Fibroblast of villous mesenchyme (primary cell): Measurements from ENCODE around the gene SENP1. TPM values are rescaled to one million over a fixed set of nuclear protein-coding genes. Genes with fewer than 3 reads are reported as not detected.

Source experiments
- DNase-seq: peaks from one replicate; pipeline ENCODE4 v3.0.0-alpha.2; 2010; ENCODE audit warnings: low read depth
- H3K4me3 ChIP-seq: 2 replicates; pipeline ENCODE4 v1.5.1; 2011; ENCODE audit warnings: low read depth, mild to moderate bottlenecking, low read length
- total RNA-seq: library from RNA; depleted of rRNA; stranded (reverse); fragments of >200 nt; gene quantifications from 2 replicates; pipeline ENCODE4 v1.2.3, GENCODE V29; 2012
- TF ChIP-seq, protein P1 (sequence below): IDR thresholded peaks from 2 replicates; pipeline ENCODE4 v1.5.1; 2012; ENCODE audit warnings: low read depth, mild to moderate bottlenecking, low read length; ENCODE audit not compliant: insufficient read depth

Gene SENP1
- total RNA-seq, 1 donor: 35.8 TPM

DNA sequence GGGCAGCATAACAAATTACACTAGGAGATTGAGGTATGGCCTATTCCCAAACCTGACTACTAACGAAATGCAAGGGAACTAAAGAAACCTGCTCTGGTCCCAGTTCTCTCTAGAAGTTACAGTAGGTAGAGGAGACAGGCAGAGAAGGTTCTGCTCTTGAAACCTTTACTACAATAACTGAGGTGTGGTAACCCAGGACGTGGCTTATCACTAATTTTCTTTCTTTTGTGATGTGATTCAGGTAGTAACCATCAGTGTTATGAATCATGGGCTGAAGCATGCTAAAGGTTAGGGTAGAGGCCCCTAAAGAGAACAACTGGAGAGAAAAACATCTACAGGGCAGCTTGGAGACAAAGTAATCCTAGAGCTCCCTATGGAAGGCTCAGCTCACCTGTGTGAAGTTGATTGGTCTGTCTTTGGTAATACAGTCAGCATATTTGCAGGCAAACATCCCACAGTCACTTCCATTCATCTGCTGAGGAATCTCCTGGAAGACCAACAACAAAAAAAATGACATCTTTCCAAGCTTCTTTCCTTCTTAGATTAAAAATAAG lies 59.8 kb downstream of the SENP1 start:
- H3K4me3 ChIP-seq: no peak overlapping the region
- DNase-seq: no peak
- TF ChIP-seq, protein P1, sequence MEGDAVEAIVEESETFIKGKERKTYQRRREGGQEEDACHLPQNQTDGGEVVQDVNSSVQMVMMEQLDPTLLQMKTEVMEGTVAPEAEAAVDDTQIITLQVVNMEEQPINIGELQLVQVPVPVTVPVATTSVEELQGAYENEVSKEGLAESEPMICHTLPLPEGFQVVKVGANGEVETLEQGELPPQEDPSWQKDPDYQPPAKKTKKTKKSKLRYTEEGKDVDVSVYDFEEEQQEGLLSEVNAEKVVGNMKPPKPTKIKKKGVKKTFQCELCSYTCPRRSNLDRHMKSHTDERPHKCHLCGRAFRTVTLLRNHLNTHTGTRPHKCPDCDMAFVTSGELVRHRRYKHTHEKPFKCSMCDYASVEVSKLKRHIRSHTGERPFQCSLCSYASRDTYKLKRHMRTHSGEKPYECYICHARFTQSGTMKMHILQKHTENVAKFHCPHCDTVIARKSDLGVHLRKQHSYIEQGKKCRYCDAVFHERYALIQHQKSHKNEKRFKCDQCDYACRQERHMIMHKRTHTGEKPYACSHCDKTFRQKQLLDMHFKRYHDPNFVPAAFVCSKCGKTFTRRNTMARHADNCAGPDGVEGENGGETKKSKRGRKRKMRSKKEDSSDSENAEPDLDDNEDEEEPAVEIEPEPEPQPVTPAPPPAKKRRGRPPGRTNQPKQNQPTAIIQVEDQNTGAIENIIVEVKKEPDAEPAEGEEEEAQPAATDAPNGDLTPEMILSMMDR: no peak

DNA sequence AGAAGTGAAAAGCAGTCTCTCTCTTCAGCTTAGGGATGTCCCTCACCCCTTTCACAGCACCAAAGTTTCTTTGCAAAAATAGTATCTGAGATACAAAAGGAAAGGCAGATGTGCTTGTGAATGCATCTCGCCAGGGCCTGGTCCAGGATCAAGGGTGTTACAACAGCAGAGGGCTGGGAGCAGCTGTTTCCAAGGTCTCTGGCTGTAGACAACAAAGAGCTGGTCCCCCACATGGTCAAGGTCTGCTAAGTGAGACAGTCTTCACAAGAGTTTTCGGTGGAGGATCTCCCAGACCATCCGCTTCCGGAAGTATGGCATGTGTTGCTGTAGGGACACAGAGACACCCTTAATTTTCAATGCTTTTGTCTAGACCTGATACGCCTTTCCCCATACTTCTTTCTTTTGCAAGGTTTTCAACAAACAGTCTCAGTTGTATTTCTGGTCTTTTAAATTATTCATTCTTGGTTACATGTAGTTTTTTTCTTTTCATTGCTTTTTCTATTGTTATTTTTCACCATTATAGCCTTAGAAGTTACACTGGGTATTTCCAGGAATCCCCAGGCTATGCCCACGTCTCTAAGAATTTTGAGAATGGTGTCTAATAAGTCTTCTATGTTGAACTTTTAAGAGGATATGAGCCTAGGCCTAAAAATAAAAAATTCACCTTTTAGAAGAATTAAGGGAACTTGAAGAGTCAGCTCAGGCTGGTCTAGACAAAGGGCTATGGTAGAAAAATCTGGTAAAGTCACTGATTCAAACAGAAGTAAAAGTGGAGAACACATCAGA lies 60.6 kb downstream of the SENP1 start:
- H3K4me3 ChIP-seq: no peak overlapping the region
- TF ChIP-seq, protein P1: no peak

DNA sequence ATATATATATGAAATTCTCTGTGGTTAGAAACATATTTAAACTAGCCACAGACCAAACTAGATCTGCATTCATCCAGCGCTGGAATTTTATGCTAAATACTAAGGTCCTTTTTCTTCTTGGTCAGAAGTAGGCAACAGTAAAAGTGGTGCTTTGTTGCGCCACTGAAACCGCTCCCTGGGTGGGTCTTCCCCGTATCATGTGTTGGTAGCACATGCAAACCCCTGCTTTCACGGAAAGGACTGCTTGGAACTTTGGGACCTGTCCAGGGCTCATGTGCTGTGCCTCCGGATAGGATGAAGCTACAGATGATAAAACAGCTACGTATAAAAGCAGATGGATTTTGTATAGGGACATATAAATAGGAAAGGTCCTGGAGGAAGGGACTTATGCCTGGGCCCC lies 61.5 kb downstream of the SENP1 start:
- TF ChIP-seq, protein P1: no peak

More for the DNA sequence above, 60.6 kb downstream of the SENP1 start:
- no peak for DNase-seq

DNA sequence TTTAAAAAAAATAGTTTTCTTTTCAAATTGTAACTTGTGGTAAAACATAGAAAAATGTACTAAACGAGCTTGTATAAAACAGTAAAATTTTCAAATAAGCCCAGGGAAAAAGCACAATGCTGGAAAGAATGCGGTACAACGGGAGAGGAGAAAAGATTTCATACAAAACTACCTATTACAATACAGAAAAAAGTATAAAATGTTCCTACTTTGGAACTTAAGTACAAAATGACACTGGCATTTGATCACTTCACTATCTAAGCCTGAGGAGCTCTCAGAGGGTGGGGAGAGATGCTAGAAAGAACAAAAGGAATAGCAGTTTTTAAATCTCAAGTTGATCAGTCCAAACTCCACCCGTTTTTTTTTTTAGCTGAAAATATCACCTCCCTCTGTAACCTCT lies 62.1 kb downstream of the SENP1 start:
- TF ChIP-seq, protein P1: no peak
- H3K4me3 ChIP-seq: no peak overlapping the region
- no peak for DNase-seq

More for the DNA sequence above, 61.5 kb downstream of the SENP1 start:
- no peak for DNase-seq
- no peak overlapping the region for H3K4me3 ChIP-seq

DNA sequence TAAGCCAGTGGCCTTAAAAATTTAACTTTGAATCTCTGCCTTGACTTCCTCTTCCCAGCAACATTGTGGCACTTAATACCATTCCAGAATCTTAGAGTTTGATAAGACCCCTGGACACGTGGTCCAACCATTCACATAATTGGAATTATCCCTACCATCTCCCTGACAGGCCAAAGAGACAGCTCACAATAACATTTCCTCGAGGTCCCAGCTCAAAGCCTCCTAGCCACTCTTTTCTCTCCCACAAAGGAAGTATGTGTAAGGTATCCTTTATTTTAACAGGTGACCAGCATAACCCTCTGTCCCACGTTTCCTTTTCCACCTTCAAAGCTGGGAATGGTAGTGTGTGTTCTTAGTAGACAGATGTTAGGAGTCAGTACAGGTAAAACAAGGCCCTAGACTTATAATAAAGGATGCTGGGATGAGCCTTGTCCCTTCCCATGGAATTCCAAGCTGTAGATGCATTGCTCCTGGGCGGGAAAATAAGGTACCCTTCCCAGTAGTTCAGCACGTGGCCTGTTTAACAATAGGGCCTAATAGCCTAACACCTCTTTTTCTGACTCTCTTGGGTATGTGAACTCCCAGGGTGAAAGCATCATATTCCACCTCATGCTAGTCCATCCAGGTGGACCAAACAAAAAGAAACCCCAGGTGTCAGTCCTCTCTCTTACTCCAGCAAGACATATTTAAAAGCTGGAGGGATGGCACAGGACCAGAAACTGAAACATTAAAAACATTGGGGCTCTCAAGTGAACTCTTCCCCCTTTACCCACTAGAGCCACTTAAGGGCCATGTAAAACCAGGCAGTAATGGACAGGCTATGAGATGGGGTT lies 64.1 kb downstream of the SENP1 start:
- no peak overlapping the region for H3K4me3 ChIP-seq
- no peak for DNase-seq
- TF ChIP-seq, protein P1: no peak

DNA sequence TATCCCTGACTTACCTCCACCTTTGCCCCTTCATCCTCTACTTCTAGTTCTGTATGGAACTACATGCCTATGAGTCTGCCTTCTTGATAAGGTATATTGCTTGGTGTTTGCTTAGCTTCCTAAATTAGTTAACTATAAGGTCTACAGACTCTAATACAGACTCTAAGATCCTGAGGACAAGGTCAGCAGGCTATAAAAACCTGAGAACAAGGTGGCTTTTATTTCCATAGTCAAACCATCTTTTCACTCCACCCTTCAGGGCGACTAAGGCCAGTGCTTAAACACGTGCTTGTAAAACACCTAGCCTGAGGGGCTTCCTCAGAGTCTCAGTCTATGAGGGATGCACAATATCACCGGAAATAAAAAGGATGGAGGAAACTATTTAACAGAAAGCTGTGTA lies 65.5 kb downstream of the SENP1 start:
- H3K4me3 ChIP-seq: no peak overlapping the region
- no peak for DNase-seq
- TF ChIP-seq, protein P1: no peak
